SK-N-SH treated with all-trans-retinoic acid at 6 μM for 48 hours (cell line): Measurements from ENCODE around the gene KBTBD13.
A peak's percentile ranks its signal among the peaks of the same experiment; 100 is the strongest.

ENCODE experiments used
- ATAC-seq: fragments of 200-7000 bp; cut with Tn5 transposase; 3 replicates; pipeline ENCODE4 v1.9.1; 2020; ENCODE audit warnings: mild to moderate bottlenecking, moderate library complexity
- ARNTL ChIP-seq: fragments of 450-650 bp; formaldehyde crosslinking; IDR thresholded peaks from 2 replicates; pipeline ENCODE4 v1.5.0; 2020; ENCODE audit warnings: low read depth, mild to moderate bottlenecking, moderate library complexity, borderline replicate concordance
- CSDC2 ChIP-seq: fragments of 250-450 bp; sonication (Bioruptor Pico); IDR thresholded peaks from 2 replicates; pipeline ENCODE4 v1.5.0; 2020; ENCODE audit warnings: mild to moderate bottlenecking, moderate library complexity
- ESRRG ChIP-seq: fragments of 250-450 bp; sonication (Bioruptor Pico); IDR thresholded peaks from 2 replicates; pipeline ENCODE4 v1.6.1; 2021; ENCODE audit warnings: mild to moderate bottlenecking
- GLIS3 ChIP-seq: fragments of 250-450 bp; sonication (Bioruptor Pico); IDR thresholded peaks from 2 replicates; pipeline ENCODE4 v1.5.0; 2020; ENCODE audit warnings: mild to moderate bottlenecking, moderate library complexity
- ISL1 ChIP-seq: fragments of 250-450 bp; sonication (Bioruptor Pico); IDR thresholded peaks from 2 replicates; pipeline ENCODE4 v2.1.2; 2022; ENCODE audit warnings: mild to moderate bottlenecking, moderate library complexity
- OSR1 ChIP-seq: fragments of 250-450 bp; sonication (Bioruptor Pico); IDR thresholded peaks from 2 replicates; pipeline ENCODE4 v1.8.0; 2022; ENCODE audit warnings: moderate library complexity, mild to moderate bottlenecking, inconsistent platforms
- POU6F1 ChIP-seq: fragments of 250-450 bp; sonication (Bioruptor Pico); IDR thresholded peaks from 2 replicates; pipeline ENCODE4 v1.8.0; 2021; ENCODE audit warnings: low read depth, mild to moderate bottlenecking, moderate library complexity, borderline replicate concordance
- PPARA ChIP-seq: fragments of 250-450 bp; sonication (Bioruptor Pico); IDR thresholded peaks from 2 replicates; pipeline ENCODE4 v1.5.0; 2020; ENCODE audit warnings: mild to moderate bottlenecking, borderline replicate concordance
- RARB ChIP-seq: fragments of 250-450 bp; sonication (Bioruptor Pico); IDR thresholded peaks from 2 replicates; pipeline ENCODE4 v1.8.0; 2021; ENCODE audit warnings: mild to moderate bottlenecking, moderate library complexity
- SNAI2 ChIP-seq: fragments of 250-450 bp; sonication (Bioruptor Pico); IDR thresholded peaks from 2 replicates; pipeline ENCODE4 v1.5.0; 2020; ENCODE audit warnings: mild to moderate bottlenecking, moderate library complexity
- TCF4 ChIP-seq: fragments of 250-450 bp; sonication (Bioruptor Pico); IDR thresholded peaks from 2 replicates; pipeline ENCODE4 v1.8.0; 2021; ENCODE audit warnings: mild to moderate bottlenecking, moderate library complexity, borderline replicate concordance
- TSHZ2 ChIP-seq: fragments of 250-450 bp; sonication (Bioruptor Pico); IDR thresholded peaks from 2 replicates; pipeline ENCODE4 v1.5.0; 2020; ENCODE audit warnings: mild to moderate bottlenecking, moderate library complexity
- ZC3H10 ChIP-seq: fragments of 250-450 bp; sonication (Bioruptor Pico); IDR thresholded peaks from 2 replicates; pipeline ENCODE4 v1.5.1; 2021; ENCODE audit warnings: mild to moderate bottlenecking, moderate library complexity
- ZFP3 ChIP-seq: fragments of 250-450 bp; sonication (Bioruptor Pico); IDR thresholded peaks from 2 replicates; pipeline ENCODE4 v1.5.0; 2020; ENCODE audit warnings: mild to moderate bottlenecking, moderate library complexity
- ZFP30 ChIP-seq: fragments of 450-650 bp; formaldehyde crosslinking; IDR thresholded peaks from 2 replicates; pipeline ENCODE4 v1.5.0; 2022; ENCODE audit warnings: mild to moderate bottlenecking, moderate library complexity
- ZNF565 ChIP-seq: fragments of 450-650 bp; formaldehyde crosslinking; conservative IDR thresholded peaks from 2 replicates; pipeline ENCODE4 v1.5.0; 2020; ENCODE audit warnings: low read depth, mild to moderate bottlenecking, moderate library complexity
- TF ChIP-seq, protein P1 (sequence below): fragments of 250-450 bp; sonication (Bioruptor Pico); IDR thresholded peaks from 2 replicates; pipeline ENCODE4 v1.5.1; 2021; ENCODE audit warnings: mild to moderate bottlenecking, moderate library complexity
- TF ChIP-seq, protein P2 (sequence below): fragments of 250-450 bp; sonication (Bioruptor Pico); IDR thresholded peaks from 2 replicates; pipeline ENCODE4 v1.8.0; 2020; ENCODE audit warnings: mild to moderate bottlenecking, moderate library complexity, borderline replicate concordance

Gene KBTBD13

DNA sequence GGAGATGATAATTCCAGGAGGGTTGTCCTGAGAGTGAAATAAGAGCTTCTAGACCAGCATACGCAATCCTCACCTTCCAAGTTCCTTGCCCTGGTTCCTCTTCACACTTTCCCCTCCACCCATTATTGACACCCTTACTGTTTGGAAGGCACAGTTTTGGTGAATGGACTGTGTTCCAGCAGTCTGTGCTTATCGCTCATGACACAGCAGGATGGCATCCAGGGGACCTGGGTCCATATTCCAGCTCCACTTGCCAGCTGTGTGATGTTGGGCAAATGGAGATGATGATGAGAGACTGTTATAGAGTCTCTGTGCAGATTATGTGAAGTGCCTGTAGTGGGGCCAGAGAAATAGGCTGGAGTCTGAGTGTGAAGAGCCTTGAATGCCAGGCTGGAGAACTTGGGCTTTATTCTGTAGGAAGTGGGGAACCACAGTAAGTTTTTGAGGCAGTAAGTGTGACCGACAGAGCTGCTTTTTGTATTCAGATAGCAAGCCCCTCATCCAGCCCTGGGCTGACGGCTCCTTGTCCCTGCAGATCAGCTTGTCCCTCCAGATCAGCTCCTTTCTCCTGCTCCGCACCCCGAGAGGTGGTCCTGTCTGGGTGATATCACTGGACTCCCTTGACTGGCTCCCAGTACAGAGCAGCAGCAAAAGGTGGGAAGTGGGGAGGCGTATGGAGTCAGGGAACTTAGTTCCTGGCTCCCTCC, 8.1 kb downstream of the KBTBD13 start (continued):
- TF ChIP-seq, protein P1, sequence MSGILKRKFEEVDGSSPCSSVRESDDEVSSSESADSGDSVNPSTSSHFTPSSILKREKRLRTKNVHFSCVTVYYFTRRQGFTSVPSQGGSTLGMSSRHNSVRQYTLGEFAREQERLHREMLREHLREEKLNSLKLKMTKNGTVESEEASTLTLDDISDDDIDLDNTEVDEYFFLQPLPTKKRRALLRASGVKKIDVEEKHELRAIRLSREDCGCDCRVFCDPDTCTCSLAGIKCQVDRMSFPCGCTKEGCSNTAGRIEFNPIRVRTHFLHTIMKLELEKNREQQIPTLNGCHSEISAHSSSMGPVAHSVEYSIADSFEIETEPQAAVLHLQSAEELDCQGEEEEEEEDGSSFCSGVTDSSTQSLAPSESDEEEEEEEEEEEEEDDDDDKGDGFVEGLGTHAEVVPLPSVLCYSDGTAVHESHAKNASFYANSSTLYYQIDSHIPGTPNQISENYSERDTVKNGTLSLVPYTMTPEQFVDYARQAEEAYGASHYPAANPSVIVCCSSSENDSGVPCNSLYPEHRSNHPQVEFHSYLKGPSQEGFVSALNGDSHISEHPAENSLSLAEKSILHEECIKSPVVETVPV (CRISPR knock-in tag), result no peak
- TF ChIP-seq PPARA, result no peak

DNA sequence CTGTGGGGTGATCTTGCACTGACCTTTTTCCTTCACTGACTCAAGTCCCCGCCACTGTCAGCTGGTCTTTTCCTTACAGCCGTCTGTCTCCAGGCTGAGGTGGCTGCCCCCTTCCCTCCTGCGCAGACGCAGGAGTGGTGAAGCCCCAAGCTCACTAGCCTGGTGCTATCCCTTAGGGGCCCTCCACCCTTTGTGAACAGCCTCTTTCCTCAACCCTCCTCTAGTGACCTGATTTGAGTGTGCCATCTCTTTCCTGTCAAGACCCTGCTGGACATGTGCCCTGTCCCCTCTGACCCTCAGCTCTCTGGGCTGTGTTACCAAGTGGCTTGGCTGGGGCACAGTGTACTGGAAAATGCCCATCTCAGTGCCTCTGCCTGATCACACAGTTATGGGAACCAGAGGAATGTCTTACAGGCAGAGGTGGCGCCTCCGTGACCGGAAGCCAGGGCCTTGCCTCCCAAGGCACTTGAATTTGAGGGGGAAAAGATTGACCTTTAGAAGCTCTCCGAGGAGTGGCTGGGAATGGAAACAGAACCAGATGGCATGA, 8.7 kb downstream of the KBTBD13 start:
- TF ChIP-seq ARNTL (CRISPR knock-in tag), result no peak
- no peak for TF ChIP-seq ZFP30 (CRISPR knock-in tag)
- TF ChIP-seq TCF4 (CRISPR knock-in tag), result no peak
- no peak for TF ChIP-seq ZC3H10
- TF ChIP-seq ZNF565 (CRISPR knock-in tag), result no peak
- no peak for ATAC-seq

DNA sequence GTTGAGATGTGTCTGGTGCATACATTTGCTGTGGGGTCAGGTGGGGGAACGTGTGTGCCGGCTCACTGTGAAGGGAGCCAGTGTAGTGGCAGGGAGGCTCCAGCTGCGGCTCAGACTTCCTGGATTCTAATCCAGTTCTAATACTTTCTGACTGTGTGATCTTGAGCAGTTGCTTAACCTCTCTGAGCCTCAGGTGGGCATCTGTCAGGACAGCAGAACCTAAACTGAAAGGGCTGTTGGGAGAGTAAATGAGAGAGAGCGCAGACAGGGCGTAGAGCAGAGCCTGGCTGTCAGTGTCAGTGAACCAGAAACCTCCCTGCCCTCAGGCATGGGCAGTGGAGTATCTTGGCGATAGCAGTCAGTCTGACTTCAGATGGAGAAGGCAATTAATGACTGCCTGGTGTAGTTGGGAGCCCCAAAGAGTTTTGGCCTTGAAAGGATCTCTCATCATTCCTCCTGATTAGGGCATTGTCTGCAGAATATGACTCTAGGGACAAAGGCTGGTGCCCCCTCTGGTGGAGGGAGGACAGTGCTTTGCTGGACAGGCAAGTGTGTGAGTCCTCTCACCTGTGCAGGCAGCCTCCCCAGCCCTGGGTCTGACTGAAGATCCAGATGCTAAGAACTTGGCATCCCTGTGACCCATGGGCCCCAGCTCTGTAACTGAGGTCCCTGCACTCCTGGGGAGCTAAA, 9.6 kb downstream of the KBTBD13 start:
- ATAC-seq, result peak; percentile 82
- TF ChIP-seq POU6F1 (CRISPR knock-in tag), result no peak
- no peak for TF ChIP-seq CSDC2 (CRISPR knock-in tag)
- TF ChIP-seq, protein P1 (CRISPR knock-in tag), result no peak
- TF ChIP-seq TSHZ2 (CRISPR knock-in tag), result no peak
- no peak for TF ChIP-seq ZNF565 (CRISPR knock-in tag)
- TF ChIP-seq ZFP3 (CRISPR knock-in tag), result no peak
- TF ChIP-seq ZFP30 (CRISPR knock-in tag), result no peak
- TF ChIP-seq SNAI2 (CRISPR knock-in tag), result no peak
- no peak for TF ChIP-seq GLIS3 (CRISPR knock-in tag)
- TF ChIP-seq OSR1 (CRISPR knock-in tag), result no peak
- no peak for TF ChIP-seq RARB (CRISPR knock-in tag)
- TF ChIP-seq, protein P2, sequence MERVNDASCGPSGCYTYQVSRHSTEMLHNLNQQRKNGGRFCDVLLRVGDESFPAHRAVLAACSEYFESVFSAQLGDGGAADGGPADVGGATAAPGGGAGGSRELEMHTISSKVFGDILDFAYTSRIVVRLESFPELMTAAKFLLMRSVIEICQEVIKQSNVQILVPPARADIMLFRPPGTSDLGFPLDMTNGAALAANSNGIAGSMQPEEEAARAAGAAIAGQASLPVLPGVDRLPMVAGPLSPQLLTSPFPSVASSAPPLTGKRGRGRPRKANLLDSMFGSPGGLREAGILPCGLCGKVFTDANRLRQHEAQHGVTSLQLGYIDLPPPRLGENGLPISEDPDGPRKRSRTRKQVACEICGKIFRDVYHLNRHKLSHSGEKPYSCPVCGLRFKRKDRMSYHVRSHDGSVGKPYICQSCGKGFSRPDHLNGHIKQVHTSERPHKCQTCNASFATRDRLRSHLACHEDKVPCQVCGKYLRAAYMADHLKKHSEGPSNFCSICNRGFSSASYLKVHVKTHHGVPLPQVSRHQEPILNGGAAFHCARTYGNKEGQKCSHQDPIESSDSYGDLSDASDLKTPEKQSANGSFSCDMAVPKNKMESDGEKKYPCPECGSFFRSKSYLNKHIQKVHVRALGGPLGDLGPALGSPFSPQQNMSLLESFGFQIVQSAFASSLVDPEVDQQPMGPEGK (CRISPR knock-in tag), result no peak
- TF ChIP-seq ESRRG (CRISPR knock-in tag), result no peak

- TF ChIP-seq ZNF565 (CRISPR knock-in tag) (no peak), ISL1 (CRISPR knock-in tag) (no peak), ZC3H10 (no peak)
- peak; percentile 33 for ATAC-seq
These were observed 10.2 kb downstream of the KBTBD13 start for GRCh38 chr15:65086680-65087111.
